Measurements from ENCODE around the gene ITGA3.

- TF ChIP-seq POLR2AphosphoS5 (IDR thresholded peaks at IDR 0.05) (peak in 1 of 4 donors; percentile 6), POLR2A (IDR thresholded peaks at IDR 0.05) (no peak), EP300 (IDR thresholded peaks at IDR 0.05) (no peak)
- TF ChIP-seq, protein P1, sequence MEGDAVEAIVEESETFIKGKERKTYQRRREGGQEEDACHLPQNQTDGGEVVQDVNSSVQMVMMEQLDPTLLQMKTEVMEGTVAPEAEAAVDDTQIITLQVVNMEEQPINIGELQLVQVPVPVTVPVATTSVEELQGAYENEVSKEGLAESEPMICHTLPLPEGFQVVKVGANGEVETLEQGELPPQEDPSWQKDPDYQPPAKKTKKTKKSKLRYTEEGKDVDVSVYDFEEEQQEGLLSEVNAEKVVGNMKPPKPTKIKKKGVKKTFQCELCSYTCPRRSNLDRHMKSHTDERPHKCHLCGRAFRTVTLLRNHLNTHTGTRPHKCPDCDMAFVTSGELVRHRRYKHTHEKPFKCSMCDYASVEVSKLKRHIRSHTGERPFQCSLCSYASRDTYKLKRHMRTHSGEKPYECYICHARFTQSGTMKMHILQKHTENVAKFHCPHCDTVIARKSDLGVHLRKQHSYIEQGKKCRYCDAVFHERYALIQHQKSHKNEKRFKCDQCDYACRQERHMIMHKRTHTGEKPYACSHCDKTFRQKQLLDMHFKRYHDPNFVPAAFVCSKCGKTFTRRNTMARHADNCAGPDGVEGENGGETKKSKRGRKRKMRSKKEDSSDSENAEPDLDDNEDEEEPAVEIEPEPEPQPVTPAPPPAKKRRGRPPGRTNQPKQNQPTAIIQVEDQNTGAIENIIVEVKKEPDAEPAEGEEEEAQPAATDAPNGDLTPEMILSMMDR (IDR thresholded peaks at IDR 0.05), result peak in 1 of 4 experiments; percentile 19
Observed at GRCh38 chr17:50114849-50115357, 59.0 kb downstream of the ITGA3 start.
